HG02981 (cell line): ENCODE measurements around the gene MOV10.
"Not testable (repeated sequence)": the region's sequence is repeated elsewhere in the genome, so short reads cannot be mapped to it uniquely, and the experiment has no call there.

Experiments
- ATAC-seq: cut with Tn5 transposase; IDR thresholded peaks from one replicate; pipeline ENCODE4 v1.9.1; 2021; ENCODE audit warnings: mild to moderate bottlenecking, moderate library complexity; ENCODE audit not compliant: unreplicated experiment

The MOV10 gene

GRCh38 chr1:112729011-112729410, 54.6 kb downstream of the MOV10 start:
- ATAC-seq, result not testable (repeated sequence)

- no peak for ATAC-seq
Measured at GRCh38 chr1:112729909-112730308, 55.5 kb downstream of the MOV10 start.

GRCh38 chr1:112731451-112731850, 57.0 kb downstream of the MOV10 start:
- no peak for ATAC-seq

GRCh38 chr1:112735752-112736151, 61.3 kb downstream of the MOV10 start:
- ATAC-seq, result no peak

GRCh38 chr1:112737573-112737972, 63.1 kb downstream of the MOV10 start:
- no peak for ATAC-seq

GRCh38 chr1:112743174-112744008, 68.9 kb downstream of the MOV10 start:
- no peak for ATAC-seq

GRCh38 chr1:112744009-112744578, 69.6 kb downstream of the MOV10 start:
- ATAC-seq, result no peak

GRCh38 chr1:112748396-112748795, 73.9 kb downstream of the MOV10 start:
- ATAC-seq, result no peak
